ENCODE measurements around the gene TP53I13. TPM values are rescaled to one million over a fixed set of nuclear protein-coding genes. Genes with fewer than 3 reads are reported as not detected.
A peak's percentile ranks its signal among the peaks of the same experiment; 100 is the strongest.

TP53I13 gene
- total RNA-seq, 1 experiment from 2014 or later = 33.3 TPM

DNA sequence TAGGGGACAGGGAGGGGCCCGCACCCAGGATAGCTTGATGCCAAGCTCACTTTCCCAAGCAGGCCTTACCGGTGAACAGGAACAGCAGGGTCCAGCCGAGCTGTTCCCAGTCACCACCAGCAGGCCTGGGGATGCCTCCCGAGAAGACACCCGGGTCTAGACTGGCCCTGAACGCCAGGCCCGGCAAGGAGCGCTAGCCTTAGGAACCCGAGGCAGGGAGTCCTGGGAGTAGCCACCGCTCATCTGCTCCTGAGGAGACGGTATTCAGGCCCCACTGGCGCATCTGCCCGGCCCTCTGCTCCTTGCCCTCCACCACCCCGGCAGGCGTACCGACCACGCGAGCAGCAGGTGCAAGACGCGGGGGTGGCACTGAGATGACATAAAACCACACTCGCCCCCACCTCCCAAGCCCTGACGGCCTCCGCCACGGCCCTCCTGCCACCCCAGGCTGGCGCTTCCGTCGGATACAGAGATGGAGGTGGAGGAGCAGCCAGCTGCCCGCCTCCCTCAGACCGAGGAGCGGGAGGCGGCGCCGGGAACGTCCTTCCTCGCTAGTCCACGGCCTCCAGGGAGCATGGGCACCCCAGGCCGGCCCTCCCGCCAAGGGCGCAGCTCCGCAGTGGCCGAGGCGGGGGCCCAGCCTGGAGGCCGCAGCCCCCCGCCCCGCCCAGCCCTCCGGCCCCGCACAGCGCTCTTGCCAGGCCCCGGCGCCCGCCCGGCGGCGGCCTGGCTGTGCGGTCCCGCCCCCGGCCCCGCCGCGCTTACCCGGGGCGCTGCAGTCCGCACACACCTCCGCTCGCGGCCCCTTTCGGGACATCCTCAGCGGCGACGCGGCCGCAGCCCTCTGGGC lies 20.3 kb downstream of the TP53I13 start:
- no TSS peak for BruUV-seq (replicated peaks)

DNA sequence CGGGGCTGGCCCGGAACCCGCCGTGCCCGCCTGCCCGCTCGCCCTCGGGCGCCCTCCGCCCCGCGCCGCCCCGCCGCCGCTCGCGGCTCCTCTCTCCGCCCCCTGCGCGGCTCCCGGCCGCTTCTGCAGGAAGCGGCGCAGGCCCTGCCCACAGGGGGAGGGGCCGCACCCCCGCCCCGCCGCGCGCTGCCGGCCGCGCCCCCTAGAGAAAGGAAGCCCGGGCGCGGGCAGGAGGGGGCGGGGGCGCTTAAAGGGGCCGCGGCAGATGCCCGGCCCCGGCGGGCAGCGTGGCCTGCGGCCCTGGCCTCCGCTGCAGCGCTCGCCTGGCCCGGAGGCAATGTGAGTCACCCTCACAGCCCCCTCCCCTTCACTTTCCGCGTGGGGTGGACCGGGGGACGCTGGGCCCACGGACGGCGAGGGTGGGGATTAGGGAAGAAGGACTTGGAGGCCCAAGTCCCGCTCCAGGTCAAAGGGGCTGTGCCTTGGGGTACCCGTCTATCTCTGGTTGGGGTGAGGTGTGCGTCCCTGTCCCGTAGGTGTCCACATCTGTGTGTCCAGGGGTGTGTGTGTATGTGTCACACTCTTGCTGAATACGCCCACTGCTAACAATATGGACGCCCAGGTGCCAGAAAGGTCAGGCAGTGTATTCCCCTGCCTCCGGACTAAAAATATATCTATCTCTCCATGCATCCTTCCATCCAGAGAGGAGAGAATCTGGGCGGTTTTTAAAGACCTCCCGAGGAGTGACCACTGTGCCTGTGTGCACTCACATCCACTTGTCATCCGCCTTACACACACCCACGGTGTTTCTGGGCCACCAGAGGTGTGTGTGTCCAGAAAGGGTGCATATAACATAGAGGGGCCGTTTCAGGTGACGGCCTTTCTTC lies 21.3 kb downstream of the TP53I13 start, which contains the start of gene GIT1:
Gene GIT1 (minus strand): TSS at position 125 of the 887 bp plus-strand sequence. CDS start 270 bp downstream, outside the sequence.
- peak within 1 kb of the TSS; percentile 93 for H3K4me2 ChIP-seq (ENCODE audit: low read length)
- H3K9me2 ChIP-seq (ENCODE audit: insufficient read depth) = no peaks in the 10 kb centered on the region
- no peaks in the 10 kb centered on the region for H3K36me3 ChIP-seq (ENCODE audit: control insufficient read depth in 1 of 2, insufficient read depth in 2 of 2, low read length in 2 of 2)
- H4K20me1 ChIP-seq (ENCODE audit: insufficient read depth) = no peaks in the 10 kb centered on the region
- H3K4me3 ChIP-seq (replicated peaks in 1 of 2; ENCODE audit: low read depth in 1 of 2, low read length in 2 of 2) = peak within 1 kb of the TSS; percentile 86 to 96
- DNase-seq (ENCODE audit: low read depth, low spot score) = peak; percentile 59
- no peaks in the 10 kb centered on the region for H3K27me3 ChIP-seq (ENCODE audit: insufficient read depth, low read length)
- RAD21 ChIA-PET (ENCODE audit: low non-redundant PET in 1 of 2, low total read pairs in 2 of 2, uncharacterized antibody in 2 of 2, unreplicated experiment in 2 of 2) = no interaction called here
- POLR2A ChIA-PET = interaction anchor here (1.0 kb wide), 1 partner anchor 23 kb away, joined by 3 read pairs; the partner anchor contains the start of gene ABHD15
- no peak within 1 kb of the TSS for H2AFZ ChIP-seq (ENCODE audit: low read depth, low read length, poor library complexity, severe bottlenecking)
- H3K27ac ChIP-seq (ENCODE audit: low read depth, low read length) = peak within 1 kb of the TSS; percentile 94
- ATAC-seq = peak; percentile 55
- peaks cover 55% of the 10 kb centered on the region for H3K79me2 ChIP-seq (ENCODE audit: insufficient read depth, low read length)
- H3K4me1 ChIP-seq (ENCODE audit: control insufficient read depth in 1 of 2, insufficient read depth in 2 of 2, low read length in 2 of 2) = peaks cover 32 to 73% of the 10 kb centered on the region in 2 experiments
- peak within 1 kb of the TSS; percentile 84 for H3K9ac ChIP-seq (ENCODE audit: low read length)
- CTCF ChIA-PET = interaction anchor here (3.2 to 3.4 kb wide), 3 partner anchors 27 to 220 kb away, joined by 14 to 57 read pairs (median 44); no protein-coding TSS in a partner anchor
- intact Hi-C loops (cut with micrococcal nuclease) = loop anchor here (10.0 kb wide), 1 partner anchor 445 kb away; no protein-coding TSS in a partner anchor
- no peaks in the 10 kb centered on the region for H3K9me3 ChIP-seq (ENCODE audit: control insufficient read depth in 1 of 2, insufficient read depth in 1 of 2, low read depth in 1 of 2, low read length in 2 of 2)
- TSS peak; percentile 39 for BruUV-seq (replicated peaks)
- TF ChIP-seq ZNF274 (IDR thresholded peaks at IDR 0.05; ENCODE audit: low read depth, low read length) (no peak), CEBPB (IDR thresholded peaks at IDR 0.05; ENCODE audit: low read depth) (no peak), SP1 (IDR thresholded peaks at IDR 0.05; ENCODE audit: low read depth) (peak; percentile 47), YY1 (IDR thresholded peaks at IDR 0.05; ENCODE audit: extremely low read depth, insufficient replicate concordance, low read depth, low read length) (peak; percentile 39), POLR2AphosphoS5 (IDR thresholded peaks at IDR 0.05; ENCODE audit: low read depth, low read length) (peak; percentile 71), JUND (IDR thresholded peaks at IDR 0.05) (no peak), EZH2 (IDR thresholded peaks at IDR 0.05) (no peak), ZFX (IDR thresholded peaks at IDR 0.05) (no peak; the same call in 1 of the 2 replicates), SIN3A (IDR thresholded peaks at IDR 0.05; ENCODE audit: low read depth) (no peak), ELF1 (IDR thresholded peaks at IDR 0.05; ENCODE audit: borderline replicate concordance, low read depth) (no peak)
- TF ChIP-seq, protein P1, sequence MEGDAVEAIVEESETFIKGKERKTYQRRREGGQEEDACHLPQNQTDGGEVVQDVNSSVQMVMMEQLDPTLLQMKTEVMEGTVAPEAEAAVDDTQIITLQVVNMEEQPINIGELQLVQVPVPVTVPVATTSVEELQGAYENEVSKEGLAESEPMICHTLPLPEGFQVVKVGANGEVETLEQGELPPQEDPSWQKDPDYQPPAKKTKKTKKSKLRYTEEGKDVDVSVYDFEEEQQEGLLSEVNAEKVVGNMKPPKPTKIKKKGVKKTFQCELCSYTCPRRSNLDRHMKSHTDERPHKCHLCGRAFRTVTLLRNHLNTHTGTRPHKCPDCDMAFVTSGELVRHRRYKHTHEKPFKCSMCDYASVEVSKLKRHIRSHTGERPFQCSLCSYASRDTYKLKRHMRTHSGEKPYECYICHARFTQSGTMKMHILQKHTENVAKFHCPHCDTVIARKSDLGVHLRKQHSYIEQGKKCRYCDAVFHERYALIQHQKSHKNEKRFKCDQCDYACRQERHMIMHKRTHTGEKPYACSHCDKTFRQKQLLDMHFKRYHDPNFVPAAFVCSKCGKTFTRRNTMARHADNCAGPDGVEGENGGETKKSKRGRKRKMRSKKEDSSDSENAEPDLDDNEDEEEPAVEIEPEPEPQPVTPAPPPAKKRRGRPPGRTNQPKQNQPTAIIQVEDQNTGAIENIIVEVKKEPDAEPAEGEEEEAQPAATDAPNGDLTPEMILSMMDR (IDR thresholded peaks at IDR 0.05 in 2 of 3, conservative IDR thresholded peaks at IDR 0.05 in 1 of 3; ENCODE audit: borderline replicate concordance in 1 of 3, insufficient read depth in 1 of 3, low read depth in 2 of 3, low read length in 2 of 3) = no peak

More for the DNA sequence above, 20.3 kb downstream of the TP53I13 start:
- H3K4me2 ChIP-seq (ENCODE audit: low read length) = peak overlapping the region; percentile 93
- H3K79me2 ChIP-seq (ENCODE audit: insufficient read depth, low read length) = peaks cover 55% of the 10 kb centered on the region
- POLR2A ChIA-PET = interaction anchor here (0.6 kb wide), 1 partner anchor 412 kb away, joined by 3 read pairs; no protein-coding TSS in a partner anchor
- RAD21 ChIA-PET (ENCODE audit: low non-redundant PET in 1 of 2, low total read pairs in 2 of 2, uncharacterized antibody in 2 of 2, unreplicated experiment in 2 of 2) = no interaction called here
- peak overlapping the region; percentile 86 to 96 for H3K4me3 ChIP-seq (replicated peaks in 1 of 2; ENCODE audit: low read depth in 1 of 2, low read length in 2 of 2)
- no peaks in the 10 kb centered on the region for H3K9me3 ChIP-seq (ENCODE audit: control insufficient read depth in 1 of 2, insufficient read depth in 1 of 2, low read depth in 1 of 2, low read length in 2 of 2)
- no peaks in the 10 kb centered on the region for H3K36me3 ChIP-seq (ENCODE audit: control insufficient read depth in 1 of 2, insufficient read depth in 2 of 2, low read length in 2 of 2)
- peak overlapping the region; percentile 83 for H3K9ac ChIP-seq (ENCODE audit: low read length)
- H3K27ac ChIP-seq (ENCODE audit: low read depth, low read length) = peak overlapping the region; percentile 94
- TF ChIP-seq ZFX (IDR thresholded peaks at IDR 0.05) (peak; percentile 71), JUND (IDR thresholded peaks at IDR 0.05) (no peak)
- CTCF ChIA-PET = no interaction called here
- ATAC-seq (peak; percentile 6; the same call in 1 of the 2 replicates), DNase-seq (ENCODE audit: low read depth, low spot score) (no peak)
- H3K9me2 ChIP-seq (ENCODE audit: insufficient read depth) = no peaks in the 10 kb centered on the region
- no peak overlapping the region for H2AFZ ChIP-seq (ENCODE audit: low read depth, low read length, poor library complexity, severe bottlenecking)
- H4K20me1 ChIP-seq (ENCODE audit: insufficient read depth) = no peaks in the 10 kb centered on the region
- no peaks in the 10 kb centered on the region for H3K27me3 ChIP-seq (ENCODE audit: insufficient read depth, low read length)
- intact Hi-C loops (cut with micrococcal nuclease) = no loop called here
- peaks cover 33 to 73% of the 10 kb centered on the region in 2 experiments for H3K4me1 ChIP-seq (ENCODE audit: control insufficient read depth in 1 of 2, insufficient read depth in 2 of 2, low read length in 2 of 2)

Measured in HCT116 (cell line).